ENCODE measurements around the gene NSMCE1. TPM values are rescaled to one million over a fixed set of nuclear protein-coding genes. Genes with fewer than 3 reads are reported as not detected.

Gene NSMCE1
- total and polyA plus RNA-seq, 2 of the 8 experiments (the other 6 are each of a cell fraction or from before 2014, with no cell fraction given): 8.1 to 16.6 TPM

GRCh38 chr16:27190316-27190871 lies 78.2 kb downstream of the NSMCE1 start (continued):
- TF ChIP-seq CHD2 (IDR thresholded peaks at IDR 0.05; ENCODE audit: low read length) (no peak), RXRA (IDR thresholded peaks at IDR 0.05; ENCODE audit: insufficient read depth, low read depth, low read length) (no peak), SP1 (IDR thresholded peaks at IDR 0.05; ENCODE audit: low read depth, low read length) (no peak), CREB1 (IDR thresholded peaks at IDR 0.05) (no peak), MAX (IDR thresholded peaks at IDR 0.05) (no peak), MAFK (IDR thresholded peaks at IDR 0.05; ENCODE audit: low read depth, low read length) (no peak), HDAC6 (IDR thresholded peaks at IDR 0.05; ENCODE audit: low read depth, low read length) (no peak), SIX5 (IDR thresholded peaks at IDR 0.05; ENCODE audit: low read depth, low read length) (no peak), ATF3 (IDR thresholded peaks at IDR 0.05; ENCODE audit: insufficient read depth, low read depth, low read length) (no peak), ASH2L (IDR thresholded peaks at IDR 0.05; ENCODE audit: low read length) (no peak), RNF2 (IDR thresholded peaks at IDR 0.05; ENCODE audit: borderline replicate concordance, low read depth, low read length, missing control alignments, poor library complexity, severe bottlenecking) (no peak), CEBPB (IDR thresholded peaks at IDR 0.05; ENCODE audit: low read depth, low read length) (no peak), NANOG (IDR thresholded peaks at IDR 0.05; ENCODE audit: insufficient read depth, low read depth, low read length, poor library complexity, severe bottlenecking) (no peak)

All from H1 (cell line).